PFSK-1 (cell line): ENCODE measurements around the gene BATF2.

Source experiments
- POLR2AphosphoS5 ChIP-seq: IDR thresholded peaks from 2 replicates; pipeline ENCODE4 v1.6.1; 2012; ENCODE audit warnings: low read depth, mild to moderate bottlenecking, control low read depth, low read length, moderate library complexity
- SIN3A ChIP-seq: IDR thresholded peaks from 2 replicates; pipeline ENCODE4 v1.6.1; 2012; ENCODE audit warnings: mild to moderate bottlenecking, low read length, moderate library complexity, borderline replicate concordance; ENCODE audit not compliant: insufficient read depth
- TAF1 ChIP-seq: IDR thresholded peaks from 2 replicates; pipeline ENCODE4 v1.6.1; 2012; ENCODE audit warnings: low read length, control low read depth, borderline replicate concordance; ENCODE audit not compliant: insufficient read depth

- TF ChIP-seq POLR2AphosphoS5 (no peak), TAF1 (no peak), SIN3A (no peak)
These were observed 37.3 kb downstream of the BATF2 start for GRCh38 chr11:64959498-64959897.
